Activated naive CD4-positive, alpha-beta T cell treated with anti-CD3 and anti-CD28 coated beads, Interleukin-2, amount 10 ng/mL, durations not matched to agents 7 days and 5 days (primary cell): Measurements from ENCODE around the gene CPNE4.
"Not testable (repeated sequence)": the region's sequence is repeated elsewhere in the genome, so short reads cannot be mapped to it uniquely, and the experiment has no call there.

Source experiments
- CTCF ChIA-PET: fragments of 350-600 bp; sonication (Branson Sonifier 250); formaldehyde crosslinking; loops from one replicate; lab custom pipeline; 2021; ENCODE audit warnings: antibody characterized with exemption; lab: Charles Lee
- DNase-seq: peaks from one replicate; pipeline ENCODE4 v3.0.0-alpha.2; 2020
- H3K27ac Mint-ChIP-seq: one replicate; pipeline ENCODE4 v1.8.0; 2021; ENCODE audit warnings: mild to moderate bottlenecking, moderate library complexity, mixed read lengths
- H3K27me3 Mint-ChIP-seq: one replicate; pipeline ENCODE4 v1.8.0; 2021; ENCODE audit warnings: mild to moderate bottlenecking, mixed read lengths
- H3K36me3 Mint-ChIP-seq: one replicate; pipeline ENCODE4 v1.8.0; 2021; ENCODE audit warnings: mixed read lengths
- H3K4me1 Mint-ChIP-seq: one replicate; pipeline ENCODE4 v1.8.0; 2021; ENCODE audit warnings: mixed read lengths
- H3K4me3 Mint-ChIP-seq: one replicate; pipeline ENCODE4 v1.8.0; 2021; ENCODE audit warnings: mild to moderate bottlenecking, moderate library complexity, mixed read lengths
- H3K9me3 Mint-ChIP-seq: one replicate; pipeline ENCODE4 v1.8.0; 2021; ENCODE audit warnings: mixed read lengths

The CPNE4 gene

GRCh38 chr3:132034486-132035464, at the start of gene CPNE4:
Gene CPNE4 (minus strand): TSS chr3:132035014.
- Mint-ChIP-seq H3K27ac (no peak within 1 kb of the TSS), H3K9me3 (no peaks in the 10 kb centered on the region), H3K4me1 (peaks cover 10% of the 10 kb centered on the region), H3K4me3 (no peak within 1 kb of the TSS), H3K36me3 (no peaks in the 10 kb centered on the region), H3K27me3 (peaks cover 33% of the 10 kb centered on the region)
- DNase-seq = peak; percentile 80
- CTCF ChIA-PET = interaction anchor here (0.5 to 1.7 kb wide), 8 partner anchors 26 to 1276 kb away, joined by 3 to 7 read pairs (median 4); no protein-coding TSS in a partner anchor

GRCh38 chr3:132083583-132084279, 48.9 kb upstream of the CPNE4 start:
- Mint-ChIP-seq H3K36me3 (no peaks in the 10 kb centered on the region), H3K27ac (no peak overlapping the region), H3K27me3 (no peaks in the 10 kb centered on the region), H3K4me3 (no peak overlapping the region), H3K4me1 (no peaks in the 10 kb centered on the region), H3K9me3 (peaks cover 2% of the 10 kb centered on the region)
- CTCF ChIA-PET = no interaction called here
- no peak for DNase-seq

- CTCF ChIA-PET = no interaction called here
- H3K4me3 Mint-ChIP-seq = no peak overlapping the region
Measured at GRCh38 chr3:132083159-132083558, 48.3 kb upstream of the CPNE4 start.

DNA sequence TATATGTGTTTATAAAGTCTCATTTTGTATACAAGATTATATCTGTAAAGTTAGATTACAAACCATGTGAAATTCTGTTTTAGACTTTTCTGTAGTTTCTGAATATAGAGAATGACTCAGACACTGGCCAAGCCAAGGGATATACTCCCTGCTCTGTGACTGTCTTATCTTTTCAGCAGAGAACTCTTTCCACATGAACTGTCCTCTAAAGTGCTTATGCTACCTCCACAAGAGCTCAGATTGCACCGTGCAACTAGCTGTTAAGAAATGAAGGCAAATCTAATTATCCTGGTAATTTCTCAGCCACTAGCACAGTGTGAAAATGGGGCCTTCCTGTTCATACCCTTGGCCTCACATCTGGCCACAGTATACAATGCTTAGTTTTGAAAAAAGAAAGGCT, 44.3 kb upstream of the CPNE4 start:
- Mint-ChIP-seq H3K27me3 (no peaks in the 10 kb centered on the region), H3K36me3 (no peaks in the 10 kb centered on the region), H3K4me1 (no peaks in the 10 kb centered on the region), H3K4me3 (no peak overlapping the region), H3K9me3 (peaks cover 2% of the 10 kb centered on the region), H3K27ac (no peak overlapping the region)
- DNase-seq = no peak
- CTCF ChIA-PET = no interaction called here

More at GRCh38 chr3:132083159-132083558, 48.3 kb upstream of the CPNE4 start:
- DNase-seq = no peak
- Mint-ChIP-seq H3K27me3 (no peaks in the 10 kb centered on the region), H3K9me3 (peaks cover 2% of the 10 kb centered on the region), H3K27ac (no peak overlapping the region), H3K4me1 (no peaks in the 10 kb centered on the region), H3K36me3 (no peaks in the 10 kb centered on the region)

- Mint-ChIP-seq H3K9me3 (no peaks in the 10 kb centered on the region), H3K27me3 (no peaks in the 10 kb centered on the region), H3K27ac (no peak overlapping the region), H3K4me1 (no peaks in the 10 kb centered on the region), H3K4me3 (no peak overlapping the region), H3K36me3 (no peaks in the 10 kb centered on the region)
- CTCF ChIA-PET = interaction anchor here (0.9 kb wide), 1 partner anchor 39 kb away, joined by 3 read pairs; the partner anchor contains the start of gene CPNE4
- DNase-seq = no peak
Measured at GRCh38 chr3:132073771-132074170, 39.0 kb upstream of the CPNE4 start.

DNA sequence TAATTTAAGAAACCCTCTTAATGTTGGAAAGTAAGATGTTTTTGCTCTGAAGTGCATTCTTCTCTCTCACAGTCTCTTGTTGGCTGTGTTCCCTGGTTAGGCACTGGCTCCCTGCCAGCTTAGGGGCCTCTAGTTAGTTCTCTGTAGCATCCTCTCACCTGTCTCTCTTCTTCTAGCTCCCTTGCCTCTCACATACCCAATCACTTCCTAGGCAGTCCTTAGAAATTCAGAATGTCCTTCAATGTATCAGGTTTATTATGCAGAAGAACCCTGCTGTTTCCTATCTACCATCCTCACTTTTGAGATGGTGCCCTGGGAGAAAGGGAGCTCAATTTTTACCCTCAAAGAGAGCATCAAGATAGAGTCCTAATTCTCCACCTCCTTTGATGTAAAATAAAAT, 36.2 kb upstream of the CPNE4 start:
- DNase-seq = no peak
- H3K4me1 Mint-ChIP-seq = no peaks in the 10 kb centered on the region
- no peaks in the 10 kb centered on the region for H3K27me3 Mint-ChIP-seq
- no peaks in the 10 kb centered on the region for H3K9me3 Mint-ChIP-seq
- no peak overlapping the region for H3K27ac Mint-ChIP-seq
- H3K36me3 Mint-ChIP-seq = no peaks in the 10 kb centered on the region
- no peak overlapping the region for H3K4me3 Mint-ChIP-seq
- CTCF ChIA-PET = no interaction called here

DNA sequence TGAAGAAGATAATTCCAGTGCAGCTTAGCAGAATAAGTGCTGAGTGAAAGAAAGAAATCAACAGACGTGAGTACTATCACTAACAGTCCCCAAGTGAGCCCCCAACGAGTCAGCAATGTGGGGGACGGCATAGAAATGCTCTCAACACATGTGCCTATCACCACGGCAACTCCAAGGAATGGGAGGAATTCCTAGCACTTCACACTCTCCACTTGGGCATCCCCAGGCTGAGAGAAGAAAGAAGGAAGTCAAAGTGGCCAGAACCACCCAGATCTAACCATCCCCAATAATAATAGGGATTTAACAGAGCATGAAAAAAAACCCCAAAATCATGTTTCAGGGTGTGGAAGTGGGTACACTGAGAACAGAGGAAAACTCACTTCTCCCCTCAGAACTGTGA, 29.3 kb upstream of the CPNE4 start:
- H3K4me1 Mint-ChIP-seq = no peaks in the 10 kb centered on the region
- H3K27ac Mint-ChIP-seq = no peak overlapping the region
- no peak overlapping the region for H3K4me3 Mint-ChIP-seq
- CTCF ChIA-PET = no interaction called here
- H3K27me3 Mint-ChIP-seq = no peaks in the 10 kb centered on the region
- no peak for DNase-seq
- no peaks in the 10 kb centered on the region for H3K36me3 Mint-ChIP-seq
- H3K9me3 Mint-ChIP-seq = no peaks in the 10 kb centered on the region

- Mint-ChIP-seq H3K4me3 (no peak overlapping the region), H3K4me1 (no peaks in the 10 kb centered on the region), H3K27me3 (no peaks in the 10 kb centered on the region), H3K9me3 (no peaks in the 10 kb centered on the region), H3K27ac (no peak overlapping the region), H3K36me3 (no peaks in the 10 kb centered on the region)
- CTCF ChIA-PET = no interaction called here
- no peak for DNase-seq
Measured at GRCh38 chr3:132062535-132062934, 27.7 kb upstream of the CPNE4 start.

DNA sequence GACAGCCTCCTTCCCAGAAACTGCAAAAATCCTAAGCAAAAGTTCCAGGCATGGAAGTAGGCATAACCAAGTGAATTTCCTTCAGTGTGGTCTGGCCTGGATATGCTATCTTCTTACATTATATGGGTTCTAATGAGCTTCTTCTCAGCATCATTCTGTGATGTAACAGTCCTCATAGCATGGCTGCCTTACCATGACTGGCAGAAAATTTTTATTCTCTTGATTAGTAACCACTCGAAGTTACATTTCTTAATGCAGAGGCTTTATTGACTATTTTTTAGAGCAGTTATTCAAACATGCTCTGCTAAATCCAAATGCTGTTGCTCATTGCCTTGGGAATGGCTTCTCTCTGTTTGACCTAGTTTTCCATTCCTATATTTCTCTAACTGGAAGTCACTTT, 21.1 kb upstream of the CPNE4 start:
- DNase-seq = no peak
- CTCF ChIA-PET = no interaction called here
- H3K36me3 Mint-ChIP-seq = no peaks in the 10 kb centered on the region
- no peaks in the 10 kb centered on the region for H3K9me3 Mint-ChIP-seq
- no peaks in the 10 kb centered on the region for H3K27me3 Mint-ChIP-seq
- no peak overlapping the region for H3K4me3 Mint-ChIP-seq
- H3K4me1 Mint-ChIP-seq = no peaks in the 10 kb centered on the region
- H3K27ac Mint-ChIP-seq = no peak overlapping the region

DNA sequence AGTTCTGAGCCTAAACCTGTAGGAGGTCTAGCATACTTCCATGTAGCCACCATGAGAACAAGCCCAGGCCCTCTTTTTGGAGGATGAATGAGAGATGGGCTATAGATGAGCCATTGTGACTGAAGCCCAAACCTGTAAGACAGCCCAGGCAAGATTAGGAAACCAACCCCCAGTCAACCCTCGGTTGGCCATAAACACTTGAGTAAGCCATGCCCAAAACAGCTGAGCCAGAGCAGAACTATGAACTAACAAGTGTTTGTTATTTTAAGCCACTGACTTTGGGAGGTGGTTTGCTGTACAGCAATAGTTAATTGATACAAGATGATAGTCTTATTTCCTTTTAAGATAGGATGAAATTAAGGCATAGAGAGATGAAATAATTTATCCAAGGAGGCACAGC, 12.4 kb upstream of the CPNE4 start:
- CTCF ChIA-PET = interaction anchor here (1.3 kb wide), 1 partner anchor 9 kb away, joined by 4 read pairs; no protein-coding TSS in a partner anchor

DNA sequence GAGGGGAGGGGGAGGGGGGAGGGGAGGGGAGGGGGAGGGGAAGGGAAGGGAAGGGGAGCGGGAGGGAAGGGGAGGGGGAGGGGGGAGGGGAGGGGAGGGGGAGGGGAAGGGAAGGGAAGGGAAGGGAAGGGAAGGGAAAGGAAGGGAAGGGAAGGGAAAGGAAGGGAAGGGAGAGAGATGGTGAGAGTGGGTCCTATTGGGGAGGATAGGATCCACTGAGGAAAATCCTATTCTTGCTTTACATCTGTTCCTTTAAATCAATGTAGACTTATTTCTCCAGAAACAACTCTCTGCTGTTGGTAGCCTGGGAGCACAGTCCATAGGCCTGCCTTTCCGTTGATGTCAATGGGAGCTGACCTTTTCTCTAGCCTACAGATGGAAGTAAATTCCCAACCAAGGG, 10.1 kb upstream of the CPNE4 start:
- H3K27ac Mint-ChIP-seq, H3K9me3 Mint-ChIP-seq, H3K27me3 Mint-ChIP-seq, H3K36me3 Mint-ChIP-seq, CTCF ChIA-PET, H3K4me3 Mint-ChIP-seq, DNase-seq, H3K4me1 Mint-ChIP-seq: not testable (repeated sequence)

More for the DNA sequence above, 12.4 kb upstream of the CPNE4 start:
- no peaks in the 10 kb centered on the region for H3K36me3 Mint-ChIP-seq
- H3K27ac Mint-ChIP-seq = no peak overlapping the region
- no peak for DNase-seq
- no peak overlapping the region for H3K4me3 Mint-ChIP-seq
- H3K9me3 Mint-ChIP-seq = no peaks in the 10 kb centered on the region
- no peaks in the 10 kb centered on the region for H3K4me1 Mint-ChIP-seq
- no peaks in the 10 kb centered on the region for H3K27me3 Mint-ChIP-seq

- no peaks in the 10 kb centered on the region for H3K36me3 Mint-ChIP-seq
- no peak overlapping the region for H3K4me3 Mint-ChIP-seq
- H3K27ac Mint-ChIP-seq = no peak overlapping the region
- no peak for DNase-seq
- H3K27me3 Mint-ChIP-seq = no peaks in the 10 kb centered on the region
- no peaks in the 10 kb centered on the region for H3K9me3 Mint-ChIP-seq
- CTCF ChIA-PET = no interaction called here
- no peaks in the 10 kb centered on the region for H3K4me1 Mint-ChIP-seq
Measured at GRCh38 chr3:132042681-132043080, 7.9 kb upstream of the CPNE4 start.

DNA sequence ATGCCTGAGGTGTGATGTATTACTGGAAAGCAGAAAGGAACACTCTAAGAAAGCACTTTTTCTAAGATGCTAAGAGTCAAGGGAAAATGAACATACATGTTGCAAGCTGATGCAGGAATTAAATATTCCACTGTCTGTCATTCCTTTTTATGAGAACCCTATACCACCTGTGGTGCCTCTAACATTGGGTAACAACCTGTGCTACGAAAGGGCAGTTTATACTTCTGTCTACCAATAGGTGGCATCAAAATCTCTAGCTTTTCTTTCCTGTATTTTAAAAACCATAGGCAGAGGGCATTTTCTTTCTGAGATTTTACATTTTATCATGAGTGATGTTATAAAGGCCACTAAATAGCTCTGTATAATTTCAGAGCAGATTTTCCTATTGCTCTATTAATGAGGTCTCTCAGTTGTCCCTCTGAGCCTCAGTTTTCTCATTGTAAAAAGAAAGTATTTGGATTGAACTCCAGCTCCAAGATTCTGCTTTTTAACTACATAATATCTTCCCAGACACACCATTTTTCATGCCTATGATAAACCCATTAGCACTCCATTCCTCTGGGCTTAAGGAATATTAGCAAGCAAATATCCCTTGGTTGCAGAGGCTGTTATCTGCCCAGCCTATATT, 3.5 kb upstream of the CPNE4 start:
- CTCF ChIA-PET = interaction anchor here (0.8 to 3.3 kb wide), 8 partner anchors 8 to 360 kb away, joined by 3 to 15 read pairs (median 3); no protein-coding TSS in a partner anchor
- Mint-ChIP-seq H3K36me3 (no peaks in the 10 kb centered on the region), H3K9me3 (no peaks in the 10 kb centered on the region), H3K4me3 (no peak overlapping the region), H3K27me3 (peaks cover 24% of the 10 kb centered on the region), H3K4me1 (peaks cover 10% of the 10 kb centered on the region), H3K27ac (no peak overlapping the region)
- no peak for DNase-seq

DNA sequence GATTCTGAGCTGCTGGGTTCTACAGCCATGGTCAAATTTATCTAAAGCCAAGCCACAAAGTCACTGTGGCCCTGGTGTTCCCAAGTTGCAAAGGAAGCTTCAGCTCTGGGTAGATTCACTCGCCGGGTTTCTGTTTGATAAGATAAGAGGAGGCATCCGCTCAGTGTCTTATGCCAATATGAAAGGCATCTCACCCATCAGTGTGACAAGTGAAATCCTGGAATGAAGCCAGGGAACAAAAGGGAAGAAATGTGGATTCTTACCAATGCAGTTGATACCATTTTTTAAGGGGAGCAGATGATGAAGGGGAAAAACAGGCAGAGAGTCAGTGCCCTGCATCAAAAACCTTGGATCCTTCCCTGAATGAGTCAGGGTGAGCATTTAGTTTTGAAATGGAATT, 2.8 kb upstream of the CPNE4 start:
- H3K9me3 Mint-ChIP-seq = no peaks in the 10 kb centered on the region
- DNase-seq = no peak
- H3K4me1 Mint-ChIP-seq = peaks cover 10% of the 10 kb centered on the region
- H3K36me3 Mint-ChIP-seq = no peaks in the 10 kb centered on the region
- peaks cover 31% of the 10 kb centered on the region for H3K27me3 Mint-ChIP-seq
- CTCF ChIA-PET = interaction anchor here (0.8 to 3.3 kb wide), 6 partner anchors 8 to 361 kb away, joined by 3 to 15 read pairs (median 3); no protein-coding TSS in a partner anchor
- no peak overlapping the region for H3K27ac Mint-ChIP-seq
- no peak overlapping the region for H3K4me3 Mint-ChIP-seq
